ENCODE results near the gene CNDP1.
"Not testable (repeated sequence)": the region's sequence is repeated elsewhere in the genome, so short reads cannot be mapped to it uniquely, and the experiment has no call there.

Gene CNDP1

GRCh38 chr18:74562131-74562730 lies 27.9 kb downstream of the CNDP1 start:
- no peak for DNase-seq
- no peaks in the 10 kb centered on the region for H3K4me1 ChIP-seq
- no peak overlapping the region for H3K4me3 ChIP-seq (ENCODE audit: low read depth, low read length)
- H3K9me3 ChIP-seq = no peaks in the 10 kb centered on the region
- H3K36me3 ChIP-seq = no peaks in the 10 kb centered on the region
- no peak for TF ChIP-seq CTCF (IDR thresholded peaks at IDR 0.05; ENCODE audit: low read depth, low read length)
- H3K27me3 ChIP-seq = no peaks in the 10 kb centered on the region

GRCh38 chr18:74562775-74563174 lies 28.5 kb downstream of the CNDP1 start:
- H3K9me3 ChIP-seq = no peaks in the 10 kb centered on the region
- DNase-seq = no peak
- no peaks in the 10 kb centered on the region for H3K27me3 ChIP-seq
- no peak overlapping the region for H3K4me3 ChIP-seq (ENCODE audit: low read depth, low read length)
- no peaks in the 10 kb centered on the region for H3K36me3 ChIP-seq
- H3K4me1 ChIP-seq = no peaks in the 10 kb centered on the region
- no peak for TF ChIP-seq CTCF (IDR thresholded peaks at IDR 0.05; ENCODE audit: low read depth, low read length)

GRCh38 chr18:74563999-74564398 lies 29.7 kb downstream of the CNDP1 start:
- no peak for TF ChIP-seq CTCF (IDR thresholded peaks at IDR 0.05; ENCODE audit: low read depth, low read length)

GRCh38 chr18:74565164-74565563 lies 30.9 kb downstream of the CNDP1 start:
- not testable (repeated sequence) for H3K4me3 ChIP-seq (ENCODE audit: low read depth, low read length)

More at GRCh38 chr18:74563999-74564398, 29.7 kb downstream of the CNDP1 start:
- no peaks in the 10 kb centered on the region for H3K4me1 ChIP-seq
- H3K36me3 ChIP-seq = no peaks in the 10 kb centered on the region
- no peaks in the 10 kb centered on the region for H3K27me3 ChIP-seq
- no peaks in the 10 kb centered on the region for H3K9me3 ChIP-seq
- DNase-seq = no peak
- H3K4me3 ChIP-seq (ENCODE audit: low read depth, low read length) = no peak overlapping the region

GRCh38 chr18:74565993-74566392 lies 31.7 kb downstream of the CNDP1 start:
- H3K4me3 ChIP-seq (ENCODE audit: low read depth, low read length); H3K9me3 ChIP-seq; DNase-seq; H3K4me1 ChIP-seq; H3K36me3 ChIP-seq; H3K27me3 ChIP-seq: not testable (repeated sequence)

More at GRCh38 chr18:74565164-74565563, 30.9 kb downstream of the CNDP1 start:
- H3K4me1 ChIP-seq, H3K27me3 ChIP-seq, DNase-seq, H3K36me3 ChIP-seq, H3K9me3 ChIP-seq: not testable (repeated sequence)

GRCh38 chr18:74567822-74568221 lies 33.5 kb downstream of the CNDP1 start:
- Histone ChIP-seq H3K4me3 (ENCODE audit: low read depth, low read length) (no peak overlapping the region), H3K4me1 (no peaks in the 10 kb centered on the region), H3K9me3 (no peaks in the 10 kb centered on the region), H3K27me3 (no peaks in the 10 kb centered on the region), H3K36me3 (no peaks in the 10 kb centered on the region)
- TF ChIP-seq CTCF (IDR thresholded peaks at IDR 0.05; ENCODE audit: low read depth, low read length) = no peak
- DNase-seq = no peak

GRCh38 chr18:74569401-74569800 lies 35.1 kb downstream of the CNDP1 start:
- Histone ChIP-seq H3K4me3 (ENCODE audit: low read depth, low read length) (no peak overlapping the region), H3K4me1 (no peaks in the 10 kb centered on the region), H3K27me3 (no peaks in the 10 kb centered on the region), H3K36me3 (no peaks in the 10 kb centered on the region), H3K9me3 (no peaks in the 10 kb centered on the region)
- DNase-seq = no peak
- TF ChIP-seq CTCF (IDR thresholded peaks at IDR 0.05; ENCODE audit: low read depth, low read length) = no peak
